HL-60/S4 treated with phorbol 12-myristate 13-acetate at 8.2 ng/mL for 4 days and 3 days (cell line): ENCODE measurements around the gene SNAP47.

Source experiments
- in situ Hi-C: fragments of 300-500 bp; cut with MboI; formaldehyde crosslinking; loops from 2 replicates; pipeline ENCODE4 v1.15.0; 2022; ENCODE audit warnings: low sequenced_read_pairs

SNAP47 gene

GRCh38 chr1:227781314-227781930 is 46.2 kb downstream of the SNAP47 start:
- in situ Hi-C loops = no loop called here

- in situ Hi-C loops = no loop called here
Measured at GRCh38 chr1:227782226-227782625, 47.0 kb downstream of the SNAP47 start.

- in situ Hi-C loops = no loop called here
Measured at GRCh38 chr1:227785094-227785804, 50.0 kb downstream of the SNAP47 start.

- in situ Hi-C loops = no loop called here
Measured at GRCh38 chr1:227785805-227786671, 50.8 kb downstream of the SNAP47 start.

- in situ Hi-C loops = no loop called here
Measured at GRCh38 chr1:227786673-227787512, 51.7 kb downstream of the SNAP47 start.

GRCh38 chr1:227787513-227788270 is 52.5 kb downstream of the SNAP47 start:
- in situ Hi-C loops = no loop called here

GRCh38 chr1:227788271-227789083 is 53.2 kb downstream of the SNAP47 start:
- in situ Hi-C loops = no loop called here

GRCh38 chr1:227789084-227790033 is 54.1 kb downstream of the SNAP47 start:
- in situ Hi-C loops = no loop called here

- in situ Hi-C loops = no loop called here
Measured at GRCh38 chr1:227790034-227790400, 54.8 kb downstream of the SNAP47 start.

GRCh38 chr1:227790868-227791267 is 55.6 kb downstream of the SNAP47 start:
- in situ Hi-C loops = no loop called here

GRCh38 chr1:227791425-227792143 is 56.3 kb downstream of the SNAP47 start:
- in situ Hi-C loops = no loop called here

- in situ Hi-C loops = no loop called here
Measured at GRCh38 chr1:227792216-227793078, 57.2 kb downstream of the SNAP47 start.

- in situ Hi-C loops = no loop called here
Measured at GRCh38 chr1:227793079-227793947, 58.1 kb downstream of the SNAP47 start.

GRCh38 chr1:227793948-227794816 is 58.9 kb downstream of the SNAP47 start:
- in situ Hi-C loops = no loop called here

GRCh38 chr1:227794817-227795192 is 59.6 kb downstream of the SNAP47 start:
- in situ Hi-C loops = no loop called here
